ENCODE data around the gene ROR1. TPM values are rescaled to one million over a fixed set of nuclear protein-coding genes. Genes with fewer than 3 reads are reported as not detected.

The ROR1 gene
- total RNA-seq, 4 donors from 2014 or later = 5.1 to 7.3 (median 6.5) TPM

DNA sequence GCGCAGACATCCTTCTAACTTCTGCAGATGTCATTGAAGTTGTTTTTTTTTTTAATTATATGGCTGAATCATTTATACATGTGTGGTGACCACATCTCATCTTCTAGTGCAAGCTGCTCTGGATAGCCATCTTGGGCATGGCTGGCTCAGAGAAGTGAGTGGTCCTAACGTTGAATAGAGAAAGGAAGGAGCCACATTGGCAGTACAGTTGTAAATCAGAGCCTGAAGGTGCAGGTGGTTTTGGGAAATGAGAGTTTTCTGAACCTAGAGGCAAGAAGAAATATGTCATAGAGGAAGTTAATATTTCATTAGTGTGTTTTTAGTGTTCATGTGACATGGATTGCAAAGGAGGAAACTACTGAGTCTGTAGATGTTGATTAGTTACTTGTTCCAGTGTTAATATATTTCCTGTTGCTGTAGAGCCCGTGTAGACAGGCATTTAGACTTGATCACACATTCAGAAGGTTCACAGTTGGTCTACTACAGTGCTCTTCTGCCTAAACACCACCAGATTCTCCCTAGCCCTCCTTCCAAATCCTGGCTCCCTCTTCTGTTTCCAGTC lies 163.7 kb downstream of the ROR1 start:
- no peak for DNase-seq (ENCODE audit: extremely low spot score)
- intact Hi-C loops (cut with DNase I) = no loop called here
- TF ChIP-seq POLR2AphosphoS5 (IDR thresholded peaks at IDR 0.05) (no peak), EP300 (IDR thresholded peaks at IDR 0.05) (no peak), POLR2A (IDR thresholded peaks at IDR 0.05; ENCODE audit: low read depth) (no peak)
- TF ChIP-seq, protein P1, sequence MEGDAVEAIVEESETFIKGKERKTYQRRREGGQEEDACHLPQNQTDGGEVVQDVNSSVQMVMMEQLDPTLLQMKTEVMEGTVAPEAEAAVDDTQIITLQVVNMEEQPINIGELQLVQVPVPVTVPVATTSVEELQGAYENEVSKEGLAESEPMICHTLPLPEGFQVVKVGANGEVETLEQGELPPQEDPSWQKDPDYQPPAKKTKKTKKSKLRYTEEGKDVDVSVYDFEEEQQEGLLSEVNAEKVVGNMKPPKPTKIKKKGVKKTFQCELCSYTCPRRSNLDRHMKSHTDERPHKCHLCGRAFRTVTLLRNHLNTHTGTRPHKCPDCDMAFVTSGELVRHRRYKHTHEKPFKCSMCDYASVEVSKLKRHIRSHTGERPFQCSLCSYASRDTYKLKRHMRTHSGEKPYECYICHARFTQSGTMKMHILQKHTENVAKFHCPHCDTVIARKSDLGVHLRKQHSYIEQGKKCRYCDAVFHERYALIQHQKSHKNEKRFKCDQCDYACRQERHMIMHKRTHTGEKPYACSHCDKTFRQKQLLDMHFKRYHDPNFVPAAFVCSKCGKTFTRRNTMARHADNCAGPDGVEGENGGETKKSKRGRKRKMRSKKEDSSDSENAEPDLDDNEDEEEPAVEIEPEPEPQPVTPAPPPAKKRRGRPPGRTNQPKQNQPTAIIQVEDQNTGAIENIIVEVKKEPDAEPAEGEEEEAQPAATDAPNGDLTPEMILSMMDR (IDR thresholded peaks at IDR 0.05) = no peak
- Histone ChIP-seq H3K9me3 (no peaks in the 10 kb centered on the region), H3K27me3 (no peaks in the 10 kb centered on the region), H3K4me3 (no peak overlapping the region), H3K27ac (replicated peaks in 1 of 4) (no peak overlapping the region), H3K4me1 (no peaks in the 10 kb centered on the region), H3K36me3 (no peaks in the 10 kb centered on the region)
- 54% methylated on average over 3 of the region's 3 CpGs for WGBS

DNA sequence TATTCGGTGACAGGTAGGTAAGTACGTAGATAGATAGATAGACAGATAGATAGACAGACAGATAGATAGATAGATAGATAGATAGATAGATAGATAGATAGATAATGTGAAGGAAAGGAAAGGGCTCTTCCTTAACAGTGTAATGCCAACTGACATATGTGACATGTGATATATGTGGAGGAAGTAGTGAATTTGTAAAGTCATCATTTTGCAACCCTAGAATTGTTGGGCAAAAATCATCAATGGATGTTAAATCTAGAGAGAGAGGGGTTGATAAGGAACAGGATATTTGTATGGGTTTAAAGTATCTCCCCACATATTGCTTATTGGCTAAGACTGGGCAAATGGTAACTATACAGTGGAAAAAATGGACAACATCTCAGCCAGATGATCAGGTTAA lies 166.6 kb downstream of the ROR1 start:
- H3K36me3 ChIP-seq = no peaks in the 10 kb centered on the region
- no peaks in the 10 kb centered on the region for H3K9me3 ChIP-seq
- H3K4me3 ChIP-seq = no peak overlapping the region
- no peaks in the 10 kb centered on the region for H3K4me1 ChIP-seq
- TF ChIP-seq POLR2A (IDR thresholded peaks at IDR 0.05; ENCODE audit: low read depth) = no peak
- TF ChIP-seq, protein P1 (IDR thresholded peaks at IDR 0.05) = no peak
- no peak for TF ChIP-seq POLR2AphosphoS5 (IDR thresholded peaks at IDR 0.05)
- no peak for TF ChIP-seq EP300 (IDR thresholded peaks at IDR 0.05)
- WGBS = 94% methylated on average over 2 of the region's 2 CpGs
- intact Hi-C loops (cut with DNase I) = no loop called here
- no peak for DNase-seq (ENCODE audit: extremely low spot score)
- no peak overlapping the region for H3K27ac ChIP-seq (replicated peaks in 1 of 4)
- no peaks in the 10 kb centered on the region for H3K27me3 ChIP-seq

DNA sequence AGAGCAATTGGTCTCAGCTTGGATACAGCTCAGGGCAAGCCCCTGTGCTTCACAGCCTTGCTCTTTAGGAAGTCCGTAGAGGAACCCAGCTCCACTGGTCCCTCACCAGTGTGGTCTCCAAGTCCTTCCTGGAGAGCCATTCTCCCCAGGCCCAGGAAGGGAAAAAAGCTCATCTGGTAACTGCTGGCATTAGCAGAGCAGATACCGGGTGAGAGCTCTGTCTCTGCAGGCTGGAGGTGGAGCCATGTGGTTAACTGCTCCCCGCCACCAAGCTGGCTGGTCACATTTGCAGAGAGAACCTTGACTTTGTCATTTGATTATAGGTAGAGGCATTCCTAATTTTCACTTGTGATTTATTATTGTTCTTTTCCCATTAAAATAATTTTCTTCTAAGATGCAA lies 169.6 kb downstream of the ROR1 start:
- Histone ChIP-seq H3K36me3 (no peaks in the 10 kb centered on the region), H3K27me3 (no peaks in the 10 kb centered on the region), H3K4me3 (no peak overlapping the region), H3K27ac (replicated peaks in 1 of 4) (no peak overlapping the region), H3K9me3 (no peaks in the 10 kb centered on the region), H3K4me1 (peaks cover 10 to 14% (median 12%) of the 10 kb centered on the region in 4 donors)
- intact Hi-C loops (cut with DNase I) = no loop called here
- WGBS = 96% methylated on average over 3 of the region's 3 CpGs
- no peak for TF ChIP-seq POLR2A (IDR thresholded peaks at IDR 0.05; ENCODE audit: low read depth)
- TF ChIP-seq, protein P1 (IDR thresholded peaks at IDR 0.05) = no peak
- TF ChIP-seq POLR2AphosphoS5 (IDR thresholded peaks at IDR 0.05) = no peak
- TF ChIP-seq EP300 (IDR thresholded peaks at IDR 0.05) = no peak
- no peak for DNase-seq (ENCODE audit: extremely low spot score)

DNA sequence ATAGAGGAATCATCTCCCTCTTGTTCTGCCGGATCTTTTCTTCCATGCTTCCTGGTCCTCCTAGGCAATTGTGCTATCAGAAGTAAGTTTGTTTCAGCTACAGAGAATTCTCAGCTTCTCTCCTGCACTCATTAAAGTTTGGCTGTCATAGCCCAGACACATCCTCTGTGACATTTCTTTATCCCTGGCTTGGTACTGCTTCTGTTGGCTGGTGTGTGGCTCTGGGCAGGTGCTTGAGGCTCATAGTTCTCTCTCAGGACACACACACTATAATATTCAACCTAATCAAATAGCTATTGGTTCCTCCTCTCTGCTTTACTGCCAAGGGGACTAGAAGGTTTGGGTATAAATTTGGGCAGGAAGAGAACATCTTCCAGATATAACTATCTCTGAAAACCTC lies 172.1 kb downstream of the ROR1 start:
- H3K4me1 ChIP-seq = peaks cover 16 to 24% (median 18%) of the 10 kb centered on the region in 4 donors
- intact Hi-C loops (cut with DNase I) = no loop called here
- H3K27ac ChIP-seq (replicated peaks in 1 of 4) = no peak overlapping the region
- no peaks in the 10 kb centered on the region for H3K36me3 ChIP-seq
- DNase-seq (ENCODE audit: extremely low spot score) = no peak
- no peak overlapping the region for H3K4me3 ChIP-seq
- H3K27me3 ChIP-seq = no peaks in the 10 kb centered on the region
- H3K9me3 ChIP-seq = no peaks in the 10 kb centered on the region
- TF ChIP-seq POLR2A (IDR thresholded peaks at IDR 0.05; ENCODE audit: low read depth) = no peak
- TF ChIP-seq, protein P1 (IDR thresholded peaks at IDR 0.05) = no peak
- 95% methylated on average over 1 of the region's 1 CpG for WGBS

DNA sequence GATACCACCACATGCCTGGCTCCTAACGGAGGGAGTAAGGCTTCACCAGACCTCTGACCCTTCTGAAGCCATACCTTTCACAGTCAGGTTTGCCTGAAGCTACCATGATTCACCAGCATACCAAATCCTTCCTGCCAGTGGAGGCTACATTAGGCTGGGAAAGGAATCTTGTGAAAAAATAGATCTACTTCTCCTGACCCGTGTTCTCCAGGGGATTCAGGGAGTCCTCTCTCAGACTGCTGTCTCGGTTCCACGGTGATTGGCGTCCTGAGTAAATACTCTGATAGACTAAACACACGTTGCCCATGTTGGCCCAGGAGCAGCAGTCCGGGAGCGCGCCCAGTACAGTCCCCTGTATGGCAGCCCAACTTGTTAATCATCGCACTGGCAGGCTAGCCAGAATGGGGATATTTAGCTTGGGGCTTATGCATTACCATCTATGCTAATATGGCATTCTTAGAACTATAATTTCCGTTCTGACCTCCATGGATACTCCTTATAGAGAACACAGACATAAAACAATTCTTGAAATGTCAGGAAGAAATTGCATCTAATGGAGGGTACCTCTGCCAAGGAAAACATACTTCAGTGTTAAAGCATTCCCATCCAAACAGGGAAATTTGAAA lies 173.2 kb downstream of the ROR1 start:
- Histone ChIP-seq H3K4me1 (peaks cover 16 to 25% (median 18%) of the 10 kb centered on the region in 4 donors), H3K27me3 (no peaks in the 10 kb centered on the region), H3K36me3 (no peaks in the 10 kb centered on the region), H3K4me3 (no peak overlapping the region), H3K9me3 (no peaks in the 10 kb centered on the region), H3K27ac (replicated peaks in 1 of 4) (no peak overlapping the region)
- no peak for DNase-seq (ENCODE audit: extremely low spot score)
- TF ChIP-seq POLR2AphosphoS5 (IDR thresholded peaks at IDR 0.05) (no peak), POLR2A (IDR thresholded peaks at IDR 0.05; ENCODE audit: low read depth) (no peak), EP300 (IDR thresholded peaks at IDR 0.05) (no peak)
- TF ChIP-seq, protein P1 (IDR thresholded peaks at IDR 0.05) = no peak
- 31% methylated on average over 11 of the region's 11 CpGs for WGBS
- intact Hi-C loops (cut with DNase I) = no loop called here
